CD4-positive, alpha-beta T cell (primary cell): Measurements from ENCODE around the gene PIK3R2. TPM values are rescaled to one million over a fixed set of nuclear protein-coding genes. Genes with fewer than 3 reads are reported as not detected.
A peak's percentile ranks its signal among the peaks of the same experiment; 100 is the strongest.

ENCODE experiments used
- ATAC-seq: fragments of 200-7000 bp; cut with Tn5 transposase; one replicate; pipeline ENCODE4 v1.10.0; 2022; ENCODE audit warnings: mild to moderate bottlenecking; ENCODE audit not compliant: poor library complexity
- CTCF ChIA-PET: fragments of 350-600 bp; sonication (Branson Sonifier 250); formaldehyde crosslinking; loops from one replicate; lab custom pipeline; 2021; ENCODE audit warnings: antibody characterized with exemption, inconsistent platforms; lab: Charles Lee
- POLR2A ChIA-PET: fragments of 350-600 bp; sonication (Branson Sonifier 250); formaldehyde crosslinking; loops from one replicate; lab custom pipeline; 2021; ENCODE audit warnings: antibody characterized with exemption, inconsistent platforms; lab: Charles Lee
- DNase-seq, 14 experiments: peaks; one replicate each; pipeline ENCODE4 v3.0.0-alpha.2; 2013 to 2020; ENCODE audit warnings: mixed read lengths in 2 of 14
- H3K27ac ChIP-seq, 2 donors: one replicate each; pipeline versions ENCODE4 v1.5.1 to v1.7.0; 2013; ENCODE audit warnings: low read length in 2 of 2, low read depth in 1 of 2, mild to moderate bottlenecking in 1 of 2
- H3K27me3 ChIP-seq, 2 experiments: 1 replicate in 1 of 2; 2 replicates in 1 of 2; pipeline versions ENCODE4 v1.6.1 to v1.7.0; 2013; ENCODE audit warnings: low read length in 2 of 2, control low read depth in 1 of 2, mild to moderate bottlenecking in 1 of 2, moderate library complexity in 1 of 2; ENCODE audit not compliant: insufficient read depth in 2 of 2, control insufficient read depth in 1 of 2
- H3K36me3 ChIP-seq: one replicate; pipeline ENCODE4 v1.6.1; 2013; ENCODE audit warnings: low read length, control low read depth; ENCODE audit not compliant: insufficient read depth
- H3K4me1 ChIP-seq: one replicate; pipeline ENCODE4 v1.6.1; 2013; ENCODE audit warnings: low read length, control low read depth; ENCODE audit not compliant: insufficient read depth
- H3K4me3 ChIP-seq: one replicate; pipeline ENCODE4 v1.5.1; 2013; ENCODE audit warnings: mild to moderate bottlenecking, low read length, moderate library complexity
- H3K9me3 ChIP-seq, 2 experiments: 1 replicate in 1 of 2; 2 replicates in 1 of 2; pipeline versions ENCODE4 v1.6.1 to v1.7.0; 2013; ENCODE audit warnings: low read length in 2 of 2, mild to moderate bottlenecking in 2 of 2, control low read depth in 1 of 2, moderate library complexity in 1 of 2; ENCODE audit not compliant: control insufficient read depth in 1 of 2, insufficient read depth in 1 of 2
- H3K27ac Mint-ChIP-seq: one replicate; pipeline ENCODE4 v1.8.0; 2020; ENCODE audit warnings: mixed read lengths
- H3K27me3 Mint-ChIP-seq: one replicate; pipeline ENCODE4 v1.8.0; 2021; ENCODE audit warnings: mixed read lengths
- H3K36me3 Mint-ChIP-seq: one replicate; pipeline ENCODE4 v1.8.0; 2021; ENCODE audit warnings: low read depth, mixed read lengths
- H3K4me1 Mint-ChIP-seq: one replicate; pipeline ENCODE4 v1.8.0; 2021; ENCODE audit warnings: low read depth, mixed read lengths
- H3K4me3 Mint-ChIP-seq: one replicate; pipeline ENCODE4 v1.8.0; 2020; ENCODE audit warnings: mild to moderate bottlenecking, mixed read lengths
- H3K9me3 Mint-ChIP-seq: one replicate; pipeline ENCODE4 v1.8.0; 2020; ENCODE audit warnings: mixed read lengths
- CTCF ChIP-seq: fragments of 200-600 bp; IDR thresholded peaks from one replicate; pipeline ENCODE4 v1.8.0; 2022; ENCODE audit warnings: antibody characterized with exemption, mild to moderate bottlenecking
- intact Hi-C, 2 experiments: fragments of 100-400 bp; cut with DNase I in 1 of 2; cut with micrococcal nuclease in 1 of 2; formaldehyde crosslinking; loops; one replicate each; pipeline versions ENCODE4 v1.15.1 to v1.9.0; 2023 to 2025; cut with DNase I, micrococcal nuclease
- total RNA-seq, 174 experiments: library from RNA in 2 of 174; stranded (reverse) in 2 of 174; gene quantifications; one replicate each; pipeline ENCODE4 v1.2.3 and lab custom pipeline; 2021 to 2026

Gene PIK3R2
- total RNA-seq, 2 experiments from 2014 or later, result 4.6 to 5.6 TPM

- no peaks in the 10 kb centered on the region for H3K9me3 Mint-ChIP-seq
- POLR2A ChIA-PET, result interaction anchor here (3.2 kb wide), 1 partner anchor 8 kb away, joined by 14 read pairs; no protein-coding TSS in a partner anchor
- no peak for TF ChIP-seq CTCF
- Histone ChIP-seq H3K27ac (no peak overlapping the region), H3K36me3 (peaks cover 86% of the 10 kb centered on the region), H3K9me3 (no peaks in the 10 kb centered on the region), H3K4me3 (no peak overlapping the region), H3K4me1 (peaks cover 12% of the 10 kb centered on the region), H3K27me3 (no peaks in the 10 kb centered on the region)
- H3K36me3 Mint-ChIP-seq, result peaks cover 67% of the 10 kb centered on the region
- intact Hi-C loops, result no loop called here
- no peaks in the 10 kb centered on the region for H3K4me1 Mint-ChIP-seq
- no peak for DNase-seq
- no peak overlapping the region for H3K27ac Mint-ChIP-seq
- H3K4me3 Mint-ChIP-seq, result no peak overlapping the region
- no peaks in the 10 kb centered on the region for H3K27me3 Mint-ChIP-seq
- CTCF ChIA-PET, result no interaction called here
- ATAC-seq, result no peak
Observed at GRCh38 chr19:18126097-18126496, 26.9 kb upstream of the PIK3R2 start.

GRCh38 chr19:18128044-18128443, 24.9 kb upstream of the PIK3R2 start:
- Mint-ChIP-seq H3K27ac (no peak overlapping the region), H3K27me3 (no peaks in the 10 kb centered on the region), H3K36me3 (peaks cover 78% of the 10 kb centered on the region), H3K9me3 (no peaks in the 10 kb centered on the region), H3K4me1 (no peaks in the 10 kb centered on the region), H3K4me3 (no peak overlapping the region)
- H3K27me3 ChIP-seq, result no peaks in the 10 kb centered on the region
- H3K4me1 ChIP-seq, result peaks cover 5% of the 10 kb centered on the region
- CTCF ChIA-PET, result no interaction called here
- no peak for TF ChIP-seq CTCF
- H3K27ac ChIP-seq, result no peak overlapping the region
- no peak overlapping the region for H3K4me3 ChIP-seq
- ATAC-seq (no peak), DNase-seq (peak in 3 of 14 experiments; percentile 31 to 49 (median 39))
- intact Hi-C loops, result no loop called here
- POLR2A ChIA-PET, result interaction anchor here (0.6 to 3.2 kb wide), 2 partner anchors 10 to 35 kb away, joined by 3 to 14 read pairs; no protein-coding TSS in a partner anchor
- H3K36me3 ChIP-seq, result peaks cover 85% of the 10 kb centered on the region
- no peaks in the 10 kb centered on the region for H3K9me3 ChIP-seq

- no peak overlapping the region for H3K4me3 ChIP-seq
- peaks cover 83% of the 10 kb centered on the region for H3K36me3 ChIP-seq
- no peak overlapping the region for H3K27ac Mint-ChIP-seq
- TF ChIP-seq CTCF, result no peak
- no peaks in the 10 kb centered on the region for H3K27me3 ChIP-seq
- H3K27ac ChIP-seq, result no peak overlapping the region
- peaks cover 77% of the 10 kb centered on the region for H3K36me3 Mint-ChIP-seq
- intact Hi-C loops, result no loop called here
- no peaks in the 10 kb centered on the region for H3K27me3 Mint-ChIP-seq
- ATAC-seq (no peak), DNase-seq (no peak)
- no peaks in the 10 kb centered on the region for H3K4me1 Mint-ChIP-seq
- no peak overlapping the region for H3K4me3 Mint-ChIP-seq
- POLR2A ChIA-PET, result interaction anchor here (3.2 kb wide), 1 partner anchor 10 kb away, joined by 14 read pairs; no protein-coding TSS in a partner anchor
- no peaks in the 10 kb centered on the region for H3K9me3 Mint-ChIP-seq
- H3K4me1 ChIP-seq, result peaks cover 5% of the 10 kb centered on the region
- no peaks in the 10 kb centered on the region for H3K9me3 ChIP-seq
- CTCF ChIA-PET, result no interaction called here
Observed at GRCh38 chr19:18128805-18129204, 24.2 kb upstream of the PIK3R2 start.
